ENCODE data around the gene FBXO11. TPM values are rescaled to one million over a fixed set of nuclear protein-coding genes. Genes with fewer than 3 reads are reported as not detected.

The FBXO11 gene
- total RNA-seq, 1 experiment from 2014 or later, result 37.5 TPM

Other genes with a start within 250 kb of the FBXO11 start
- 55.7 and 56.4 TPM in 2 replicates for gene MSH6, start 123.4 kb downstream of the FBXO11 start, total RNA-seq (2014; rRNA removed; shearing (Covaris generic))